Stimulated activated CD8-positive, alpha-beta memory T cell treated with anti-CD3 and anti-CD28 coated beads, Interleukin-12 subunit alpha, Interleukin-12 subunit beta, amount 100 ng/mL, for 4 hours (primary cell): ENCODE data around the gene CRYBA4.

Experiments
- DNase-seq: peaks from one replicate; pipeline ENCODE4 v3.0.0-alpha.2; 2020; ENCODE audit warnings: low read depth

The CRYBA4 gene

DNA sequence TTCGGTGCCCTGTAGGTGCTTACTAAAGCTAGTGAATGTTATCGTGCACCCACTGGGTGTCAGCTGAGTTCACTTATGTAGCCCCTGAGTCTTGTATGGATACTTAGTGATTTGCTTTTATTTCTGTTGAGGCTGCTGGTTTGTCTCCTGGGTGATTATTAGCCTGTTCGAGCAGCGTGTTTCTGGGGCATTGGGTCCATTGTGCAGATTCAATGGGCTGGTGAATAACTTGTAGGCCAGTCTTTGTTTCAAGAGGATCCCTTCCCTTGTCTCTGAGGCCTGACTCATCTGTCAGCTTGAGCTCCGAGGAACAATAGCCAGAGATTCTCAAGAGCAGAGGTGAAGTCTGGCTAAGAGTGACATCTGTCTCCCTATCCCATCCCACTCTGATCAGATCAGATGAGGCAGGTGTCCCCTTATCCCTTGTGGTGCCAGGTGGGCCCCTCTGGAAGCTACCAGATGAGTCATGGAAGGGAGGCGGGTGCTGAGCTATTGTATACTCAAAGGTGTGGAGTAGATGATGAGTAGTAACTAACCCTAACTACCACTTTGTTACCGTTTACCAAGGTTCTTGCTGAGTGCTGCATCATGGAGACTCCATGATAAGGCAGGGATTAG, 39.3 kb downstream of the CRYBA4 start:
- DNase-seq = no peak

DNA sequence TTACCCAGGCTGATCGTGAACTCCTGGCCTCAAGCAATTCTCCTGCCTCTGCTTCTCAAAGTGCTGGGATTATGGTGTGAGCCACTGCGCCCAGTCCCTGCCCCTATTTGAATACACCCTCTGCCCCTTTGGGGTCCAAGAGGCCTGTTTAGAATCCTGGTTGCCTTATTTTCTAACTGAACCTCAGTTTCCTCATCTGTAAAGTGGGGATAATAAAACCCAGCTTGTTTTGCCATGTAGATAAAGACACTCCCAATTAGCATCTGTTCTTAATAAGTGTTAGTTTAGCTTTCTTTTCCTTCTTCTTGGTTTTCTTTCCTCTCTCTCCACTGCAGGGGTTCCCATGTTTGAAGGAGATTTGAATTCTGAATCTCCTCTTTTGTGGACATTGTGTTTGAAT, 40.4 kb downstream of the CRYBA4 start:
- DNase-seq = no peak

- no peak for DNase-seq
Observed at GRCh38 chr22:26663374-26663923, 41.7 kb downstream of the CRYBA4 start.

DNA sequence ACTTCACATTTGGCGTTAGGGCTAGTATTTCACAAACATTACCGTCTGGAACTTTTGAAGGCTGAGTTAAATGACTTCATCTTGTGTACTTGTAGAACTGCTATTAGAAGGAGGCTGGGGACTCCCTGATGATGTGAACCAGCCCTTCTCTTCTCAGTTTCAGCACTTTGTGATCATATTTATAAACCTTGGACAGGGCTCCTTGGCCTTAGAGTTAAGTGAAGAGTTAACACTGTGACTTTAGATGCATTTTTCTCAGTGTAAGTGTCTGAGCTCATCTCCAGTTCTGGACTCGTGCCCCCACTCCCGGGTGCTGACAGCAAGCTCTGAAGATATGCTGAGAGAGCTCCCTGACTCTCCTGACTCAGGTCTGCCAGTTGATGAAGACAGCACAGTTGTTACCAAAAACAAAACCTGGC, 44.1 kb downstream of the CRYBA4 start:
- no peak for DNase-seq

- no peak for DNase-seq
Observed at GRCh38 chr22:26667140-26667539, 45.4 kb downstream of the CRYBA4 start.

DNA sequence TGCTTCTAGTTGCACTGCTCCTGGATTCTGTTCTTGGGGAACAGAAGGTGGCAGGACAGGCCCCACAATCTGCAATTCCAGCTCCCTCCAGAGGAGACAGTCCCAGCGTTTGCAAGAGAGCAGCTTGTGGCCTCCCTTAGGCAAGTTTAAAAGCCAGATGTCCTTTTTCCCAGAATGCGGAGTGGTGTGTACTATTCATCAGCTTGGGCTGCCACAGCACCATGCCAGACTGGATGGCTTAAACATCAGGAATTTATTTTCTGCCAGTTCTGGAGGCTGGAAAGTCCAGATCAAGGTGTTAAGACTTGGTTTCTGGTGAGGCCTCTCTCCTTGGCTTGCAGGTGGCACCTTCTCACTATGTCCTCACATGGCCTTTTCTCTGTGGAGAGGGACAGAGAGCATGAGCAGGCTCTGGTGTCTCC, 47.3 kb downstream of the CRYBA4 start:
- no peak for DNase-seq

GRCh38 chr22:26670459-26670858, 48.7 kb downstream of the CRYBA4 start:
- no peak for DNase-seq

DNA sequence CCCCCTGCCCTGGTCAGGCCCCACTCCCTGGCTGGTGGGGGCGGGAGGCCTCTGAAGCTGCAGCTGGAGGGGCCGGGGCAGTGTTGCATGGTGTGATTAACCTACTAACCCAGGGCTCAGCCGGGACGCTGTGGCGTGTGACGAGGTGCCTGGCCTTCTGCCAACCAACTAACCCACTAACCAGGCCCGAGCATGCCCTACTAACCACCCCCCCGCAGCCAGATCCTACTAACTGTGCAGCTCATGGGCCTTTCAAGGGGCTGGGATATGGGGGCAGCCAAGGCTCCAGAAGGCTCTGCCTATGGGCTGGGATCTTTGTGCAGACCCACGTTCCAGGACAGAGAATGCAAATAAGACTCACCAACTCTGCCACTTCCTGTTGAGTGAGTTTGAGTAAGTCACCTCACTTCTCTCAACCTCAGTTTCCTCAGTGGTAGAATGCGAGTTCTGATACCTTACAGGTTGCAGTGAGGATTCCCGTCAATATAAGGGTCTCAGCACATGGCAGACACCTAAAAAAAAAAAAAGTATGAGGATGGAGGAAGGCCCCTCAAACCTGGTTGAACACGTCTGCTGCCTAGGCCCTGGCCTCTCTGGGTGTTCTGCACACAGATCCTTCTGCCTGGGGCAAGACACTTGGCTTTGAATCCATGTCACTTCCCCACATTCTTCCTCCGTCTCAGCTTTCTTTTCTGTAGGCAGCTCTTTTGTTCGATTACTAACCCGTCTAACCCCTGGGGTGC, 49.7 kb downstream of the CRYBA4 start:
- DNase-seq = peak; percentile 53

DNA sequence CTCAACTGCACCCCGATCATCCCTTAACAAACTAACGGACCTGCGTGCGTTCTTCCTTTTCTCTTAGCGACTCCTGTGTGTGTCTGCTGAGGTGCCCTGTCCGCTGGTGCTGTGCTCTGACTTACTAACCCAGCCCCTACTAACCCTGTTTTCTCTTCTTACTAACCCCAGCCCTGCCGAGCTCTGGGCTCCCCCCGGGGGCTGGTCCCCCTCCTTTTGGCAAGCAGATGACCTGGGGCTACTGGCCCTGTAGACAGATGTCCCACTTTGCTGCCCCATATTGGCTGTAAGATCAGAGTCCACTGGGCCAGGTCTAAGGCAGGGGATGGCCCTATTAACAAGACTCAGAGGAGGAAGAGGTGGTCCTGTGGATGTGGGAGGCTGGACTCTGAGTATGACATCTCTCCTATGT, 50.3 kb downstream of the CRYBA4 start:
- no peak for DNase-seq

DNA sequence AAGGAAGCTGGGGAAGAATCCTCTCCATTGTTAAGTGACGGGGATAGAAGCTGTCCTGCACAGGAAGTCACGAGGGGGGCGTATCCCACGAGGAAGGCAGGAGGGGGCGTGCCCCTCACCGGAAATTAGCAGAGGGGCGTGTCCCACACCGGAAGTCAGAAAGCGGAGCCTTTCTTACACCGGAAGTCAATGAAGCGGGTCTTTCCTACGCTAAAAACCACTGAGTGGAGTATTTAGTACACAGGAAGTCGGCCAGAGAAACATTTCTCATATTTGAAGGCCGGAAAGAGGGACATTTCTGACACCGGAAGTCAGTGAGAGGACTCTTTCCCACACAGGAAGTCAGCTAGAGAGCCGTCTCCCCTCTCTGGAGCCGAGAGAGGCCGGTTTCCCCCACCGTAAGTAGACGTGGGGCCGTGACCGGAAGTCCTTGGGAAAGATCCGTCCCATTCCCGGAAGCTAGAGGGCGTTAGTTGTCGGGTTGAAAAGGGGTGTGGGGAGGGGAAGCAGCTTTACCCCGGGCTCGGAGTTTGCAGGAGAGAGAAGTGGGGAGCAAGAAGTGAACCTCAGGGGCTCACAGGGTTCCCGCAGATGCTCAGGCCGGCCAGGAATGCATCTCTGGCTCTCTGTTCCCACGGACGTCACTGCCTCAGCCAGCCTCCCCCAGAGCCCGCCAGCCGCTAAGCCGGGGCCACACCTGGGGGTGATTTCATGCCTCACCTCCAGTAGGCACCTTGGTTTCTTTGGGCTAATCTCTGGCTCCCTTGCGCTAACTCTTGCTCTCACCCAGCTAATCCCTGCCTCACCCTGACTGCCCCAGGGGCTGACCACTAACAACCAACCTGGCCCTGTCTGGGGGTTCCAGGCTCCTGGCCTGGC, 51.1 kb downstream of the CRYBA4 start:
- DNase-seq = peak; percentile 81

DNA sequence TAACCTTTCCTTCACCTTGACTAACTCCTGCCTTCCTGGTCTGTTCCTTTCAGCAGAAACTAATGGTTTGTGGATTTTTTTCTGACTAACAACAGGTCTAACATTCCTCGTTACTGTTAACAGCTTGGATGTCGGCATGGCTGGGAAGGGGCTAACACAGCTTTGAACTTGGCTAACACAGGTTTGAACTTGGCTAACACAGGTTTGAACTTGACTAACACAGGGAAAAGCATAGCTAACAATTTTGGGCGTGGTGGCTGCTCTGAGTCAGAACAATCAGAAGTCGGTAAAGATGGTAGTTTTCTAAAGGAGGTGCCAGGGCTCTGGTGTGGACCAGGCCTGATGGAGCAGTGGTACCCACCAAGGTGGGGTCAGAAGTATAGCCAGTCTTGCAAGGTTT, 51.7 kb downstream of the CRYBA4 start:
- DNase-seq = no peak

DNA sequence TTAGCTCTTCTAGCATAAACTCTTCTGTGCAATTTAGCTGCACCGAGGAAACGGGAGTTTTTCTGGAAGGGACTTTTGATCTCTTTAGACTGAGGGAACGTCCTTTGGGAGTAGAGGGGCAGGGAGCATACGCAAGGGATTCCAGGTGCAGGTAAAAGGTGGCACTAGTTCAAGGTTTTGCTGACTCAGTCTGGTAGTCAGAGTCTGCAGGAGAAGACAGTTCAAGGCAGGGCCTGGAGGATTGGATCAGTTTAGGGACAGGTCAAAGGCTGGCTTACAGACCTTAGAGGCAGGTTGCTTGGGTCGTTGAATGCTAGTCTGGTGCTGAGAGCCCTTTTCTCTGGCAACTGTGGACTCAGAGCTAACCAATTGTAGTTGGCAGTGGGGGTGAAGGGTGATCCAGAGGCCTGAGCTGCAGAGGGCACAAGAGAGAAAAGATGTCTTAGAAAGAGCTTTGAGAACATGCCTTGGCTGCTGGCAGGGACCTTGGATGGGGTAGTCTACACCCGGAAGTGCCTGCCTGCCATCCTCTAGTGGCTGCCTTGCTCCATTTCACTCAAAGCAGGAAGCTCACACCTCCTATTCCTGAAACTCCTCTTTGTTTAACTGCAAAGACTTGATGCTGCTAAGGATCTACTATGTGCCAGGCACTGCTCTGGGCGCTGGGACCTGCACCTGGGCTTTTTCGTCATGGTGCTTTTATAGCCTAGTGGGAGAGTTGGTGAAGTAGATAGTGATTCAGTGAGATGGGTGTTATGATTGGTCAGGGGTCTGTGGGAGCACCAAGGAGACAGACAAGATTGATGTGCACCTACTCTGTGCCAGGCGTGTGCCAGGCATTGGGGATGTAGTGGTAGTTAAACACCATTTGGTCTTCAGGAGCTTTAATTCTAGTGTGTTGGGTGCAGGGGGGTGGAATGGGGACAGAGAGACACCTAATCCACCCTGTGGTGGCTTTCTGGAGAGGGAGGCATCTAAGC, 52.7 kb downstream of the CRYBA4 start:
- no peak for DNase-seq

GRCh38 chr22:26675687-26676268, 54.0 kb downstream of the CRYBA4 start:
- no peak for DNase-seq

- DNase-seq = no peak
Observed at GRCh38 chr22:26677217-26677616, 55.5 kb downstream of the CRYBA4 start.

- peak; percentile 26 for DNase-seq
Observed at GRCh38 chr22:26679003-26679629, 57.4 kb downstream of the CRYBA4 start.
